K562 (cell line): ENCODE results near the gene C16orf95. TPM values are rescaled to one million over a fixed set of nuclear protein-coding genes. Genes with fewer than 3 reads are reported as not detected.

Source experiments
- ATF4 ChIP-seq: fragments of 450-650 bp; formaldehyde crosslinking; IDR thresholded peaks from 2 replicates; pipeline ENCODE4 v1.4.0; 2022; ENCODE audit warnings: mild to moderate bottlenecking, moderate library complexity
- CTCF ChIP-seq, 3 experiments: IDR thresholded peaks in 2 of 3; conservative IDR thresholded peaks in 1 of 3; 2 replicates each; pipeline ENCODE4 v1.5.1; 2011 to 2012; ENCODE audit warnings: low read length in 3 of 3, mild to moderate bottlenecking in 3 of 3, control low read depth in 2 of 3, improper control_type of control experiment in 1 of 3, inconsistent platforms in 1 of 3, low read depth in 1 of 3, mixed read lengths in 1 of 3, moderate library complexity in 1 of 3; ENCODE audit not compliant: insufficient read depth in 2 of 3
- KDM5B ChIP-seq: fragments of 200-600 bp; sonication (generic); IDR thresholded peaks from 2 replicates; pipeline ENCODE4 v1.6.1; 2012; ENCODE audit warnings: low read depth, mild to moderate bottlenecking, moderate library complexity, low read length, control low read depth, inconsistent platforms; ENCODE audit not compliant: insufficient replicate concordance
- NCOA4 ChIP-seq: fragments of 450-650 bp; IDR thresholded peaks from 2 replicates; pipeline ENCODE4 v1.6.1; 2018; ENCODE audit warnings: mild to moderate bottlenecking; ENCODE audit not compliant: partially characterized antibody
- NFRKB ChIP-seq: fragments of 450-650 bp; IDR thresholded peaks from 2 replicates; pipeline ENCODE4 v1.6.1; 2016; ENCODE audit warnings: low read depth
- NRF1 ChIP-seq, 2 experiments: fragments of 450-650 bp; IDR thresholded peaks in 1 of 2; conservative IDR thresholded peaks in 1 of 2; 2 replicates each; pipeline ENCODE4 v1.6.1; 2014; ENCODE audit warnings: mild to moderate bottlenecking in 2 of 2
- PREB ChIP-seq: sonication (generic); formaldehyde crosslinking; IDR thresholded peaks from 2 replicates; pipeline ENCODE4 v1.8.1; 2023; ENCODE audit warnings: mild to moderate bottlenecking, missing genetic modification reagents
- RFX7 ChIP-seq: fragments of 250-450 bp; sonication (Bioruptor Pico); IDR thresholded peaks from 2 replicates; pipeline ENCODE4 v1.5.1; 2021; ENCODE audit warnings: mild to moderate bottlenecking
- STAG1 ChIP-seq: sonication (generic); formaldehyde crosslinking; IDR thresholded peaks from 2 replicates; pipeline ENCODE4 v1.5.0; 2020; ENCODE audit warnings: missing genetic modification reagents, borderline replicate concordance
- TAF9B ChIP-seq: fragments of 450-650 bp; IDR thresholded peaks from 2 replicates; pipeline ENCODE4 v1.6.1; 2018; ENCODE audit warnings: mild to moderate bottlenecking; ENCODE audit not compliant: partially characterized antibody
- ZKSCAN3 ChIP-seq: fragments of 250-450 bp; sonication (Bioruptor Pico); IDR thresholded peaks from 2 replicates; pipeline ENCODE4 v1.4.0; 2020
- ZNF253 ChIP-seq: fragments of 250-450 bp; sonication (Bioruptor Pico); conservative IDR thresholded peaks from 2 replicates; pipeline ENCODE4 v1.6.1; 2021; ENCODE audit warnings: mild to moderate bottlenecking
- ZNF408 ChIP-seq: fragments of 250-450 bp; sonication (Bioruptor Pico); IDR thresholded peaks from 2 replicates; pipeline ENCODE4 v1.4.0; 2020; ENCODE audit warnings: low read depth, mild to moderate bottlenecking, moderate library complexity
- polyA plus RNA-seq, 8 experiments: library from polyadenylated mRNA; depleted of rRNA in 4 of 8; stranded (reverse) in 5 of 8; unstranded in 3 of 8; fragments of >200 nt; fragmentation: Nextera tagmentation in 2 of 8; fragmentation: Illumina TruSeq in 1 of 8; extraction: Ambion mirVana in 2 of 8; extraction: Trizol in 1 of 8; gene quantifications; 2 replicates each; pipeline versions ENCODE4 v1.2.1 to v1.2.3, GENCODE V29; 2011 to 2014; ENCODE audit warnings: inconsistent platforms in 1 of 8, missing spikeins in 1 of 8
- total RNA-seq, 7 experiments: library from RNA; depleted of rRNA in 6 of 7; stranded (reverse); fragments of >200 nt in 6 of 7; fragmentation: Illumina TruSeq in 2 of 7; extraction: Trizol in 2 of 7; gene quantifications; 2 replicates each; pipeline versions ENCODE4 v1.2.1 to v1.2.3, GENCODE V29; 2011 to 2021; ENCODE audit warnings: low replicate concordance in 1 of 7
- TF ChIP-seq, protein P1 (sequence below): fragments of 450-650 bp; IDR thresholded peaks from 2 replicates; pipeline ENCODE4 v1.6.1; 2017; ENCODE audit warnings: antibody characterized with exemption, mild to moderate bottlenecking

C16orf95 gene
- total and polyA plus RNA-seq, 9 of the 15 experiments (the other 6 are each of a cell fraction or from before 2014, with no cell fraction given) = 6.5 to 20.5 (median 9.4) TPM

DNA sequence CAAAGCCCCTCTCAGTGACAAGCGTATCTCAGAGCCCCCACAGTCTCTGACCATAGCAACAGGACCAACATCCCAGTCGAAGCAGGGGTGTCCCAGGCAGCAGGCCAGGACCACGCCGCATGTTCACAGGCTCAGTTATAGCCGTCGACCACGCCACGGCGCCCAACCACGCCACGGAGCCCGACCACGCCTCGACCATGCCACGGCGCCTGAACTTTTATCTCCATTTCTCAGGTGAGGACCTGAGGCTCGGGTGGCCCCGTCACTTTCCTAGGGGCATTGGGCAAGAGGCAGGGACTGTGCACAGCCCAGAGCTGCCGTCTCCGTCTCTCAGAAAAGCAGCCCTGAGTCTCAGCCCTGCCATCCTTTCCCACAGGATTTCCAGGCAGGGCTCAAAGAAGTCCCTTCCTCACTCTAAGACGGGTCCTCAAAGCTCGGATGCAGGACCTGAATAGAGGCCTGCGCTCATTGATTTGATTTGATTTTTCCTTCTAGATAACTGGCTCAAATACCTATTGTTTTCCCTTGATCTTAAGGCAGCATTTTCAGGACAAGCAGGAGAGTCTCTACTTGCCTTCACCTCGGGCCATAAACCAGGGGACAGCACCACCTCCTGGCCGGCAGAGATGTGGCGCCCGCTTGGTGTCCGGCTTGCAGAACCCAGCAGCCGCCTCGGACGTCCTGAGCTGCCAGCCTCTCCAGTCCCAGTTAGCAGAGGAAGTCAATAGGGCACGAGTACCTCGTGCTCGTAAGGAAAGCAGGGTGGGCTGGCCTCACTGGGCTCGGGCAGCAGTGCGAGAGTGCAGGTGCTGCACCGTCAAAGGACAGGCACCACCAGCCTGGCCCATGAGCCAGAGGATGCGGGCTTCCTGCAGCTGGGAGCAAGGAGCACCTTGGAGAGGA is 38.8 kb downstream of the C16orf95 start (continued):
- TF ChIP-seq CTCF (IDR thresholded peaks at IDR 0.05 in 2 of 3, conservative IDR thresholded peaks at IDR 0.05 in 1 of 3; ENCODE audit: insufficient read depth in 2 of 3, low read depth in 1 of 3, low read length in 3 of 3) (peak; percentile 89 to 92 (median 90)), RFX7 (CRISPR knock-in tag) (no peak), NCOA4 (no peak), NFRKB (no peak), PREB (CRISPR knock-in tag) (no peak), TAF9B (no peak), ZNF253 (CRISPR knock-in tag) (no peak), ZKSCAN3 (CRISPR knock-in tag) (no peak), NRF1 (conservative IDR thresholded peaks at IDR 0.05 in 1 of 2, IDR thresholded peaks at IDR 0.05 in 1 of 2) (no peak), ATF4 (CRISPR knock-in tag) (no peak), STAG1 (CRISPR knock-in tag) (peak; percentile 70; the same call in 1 of the 2 replicates), KDM5B (no peak), ZNF408 (no peak)
- TF ChIP-seq, protein P1, sequence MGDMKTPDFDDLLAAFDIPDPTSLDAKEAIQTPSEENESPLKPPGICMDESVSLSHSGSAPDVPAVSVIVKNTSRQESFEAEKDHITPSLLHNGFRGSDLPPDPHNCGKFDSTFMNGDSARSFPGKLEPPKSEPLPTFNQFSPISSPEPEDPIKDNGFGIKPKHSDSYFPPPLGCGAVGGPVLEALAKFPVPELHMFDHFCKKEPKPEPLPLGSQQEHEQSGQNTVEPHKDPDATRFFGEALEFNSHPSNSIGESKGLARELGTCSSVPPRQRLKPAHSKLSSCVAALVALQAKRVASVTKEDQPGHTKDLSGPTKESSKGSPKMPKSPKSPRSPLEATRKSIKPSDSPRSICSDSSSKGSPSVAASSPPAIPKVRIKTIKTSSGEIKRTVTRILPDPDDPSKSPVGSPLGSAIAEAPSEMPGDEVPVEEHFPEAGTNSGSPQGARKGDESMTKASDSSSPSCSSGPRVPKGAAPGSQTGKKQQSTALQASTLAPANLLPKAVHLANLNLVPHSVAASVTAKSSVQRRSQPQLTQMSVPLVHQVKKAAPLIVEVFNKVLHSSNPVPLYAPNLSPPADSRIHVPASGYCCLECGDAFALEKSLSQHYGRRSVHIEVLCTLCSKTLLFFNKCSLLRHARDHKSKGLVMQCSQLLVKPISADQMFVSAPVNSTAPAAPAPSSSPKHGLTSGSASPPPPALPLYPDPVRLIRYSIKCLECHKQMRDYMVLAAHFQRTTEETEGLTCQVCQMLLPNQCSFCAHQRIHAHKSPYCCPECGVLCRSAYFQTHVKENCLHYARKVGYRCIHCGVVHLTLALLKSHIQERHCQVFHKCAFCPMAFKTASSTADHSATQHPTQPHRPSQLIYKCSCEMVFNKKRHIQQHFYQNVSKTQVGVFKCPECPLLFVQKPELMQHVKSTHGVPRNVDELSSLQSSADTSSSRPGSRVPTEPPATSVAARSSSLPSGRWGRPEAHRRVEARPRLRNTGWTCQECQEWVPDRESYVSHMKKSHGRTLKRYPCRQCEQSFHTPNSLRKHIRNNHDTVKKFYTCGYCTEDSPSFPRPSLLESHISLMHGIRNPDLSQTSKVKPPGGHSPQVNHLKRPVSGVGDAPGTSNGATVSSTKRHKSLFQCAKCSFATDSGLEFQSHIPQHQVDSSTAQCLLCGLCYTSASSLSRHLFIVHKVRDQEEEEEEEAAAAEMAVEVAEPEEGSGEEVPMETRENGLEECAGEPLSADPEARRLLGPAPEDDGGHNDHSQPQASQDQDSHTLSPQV = no peak
